Fibroblast of skin of left quadriceps (primary cell): ENCODE data around the gene EMC7.

ENCODE experiments used
- DNase-seq, 2 experiments: peaks; one replicate each; pipeline ENCODE4 v3.0.0-alpha.2; 2013; ENCODE audit warnings: low read depth in 2 of 2

The EMC7 gene

GRCh38 chr15:34038871-34039789 is 62.5 kb downstream of the EMC7 start, which contains the start of gene AVEN:
Gene AVEN (minus strand): TSS chr15:34039204. CDS start chr15:34039046, 158 bp downstream.
- no peak for DNase-seq

- DNase-seq: peak; percentile 34 to 52
Observed at GRCh38 chr15:34038023-34038870, 63.4 kb downstream of the EMC7 start.
